ENCODE results near the gene TDRD5.

TDRD5 gene

DNA sequence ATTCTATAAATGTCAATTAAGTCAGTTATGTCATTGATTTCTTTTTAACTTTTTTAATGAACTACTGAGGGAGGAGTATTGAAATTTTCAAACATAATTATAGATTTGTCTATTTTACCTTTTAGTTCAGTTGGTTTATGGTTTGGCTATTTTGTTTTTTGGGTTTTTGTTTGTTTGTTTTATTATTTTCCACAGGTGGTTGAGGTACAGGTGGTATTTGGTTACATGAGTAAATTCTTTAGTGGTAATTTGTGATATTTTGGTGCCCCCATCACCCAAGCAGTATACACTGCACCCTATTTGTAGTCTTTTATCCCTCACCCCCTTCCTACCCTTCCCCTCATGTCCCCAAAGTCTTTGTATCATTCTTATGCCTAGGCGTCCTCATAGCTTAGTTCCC, 9.5 kb downstream of the TDRD5 start:
- H3K4me3 ChIP-seq (replicated peaks in 1 of 2; ENCODE audit: low read depth in 2 of 2, low read length in 2 of 2): no peak overlapping the region
- DNase-seq (ENCODE audit: low read depth in 2 of 2): no peak
- TF ChIP-seq, protein P1, sequence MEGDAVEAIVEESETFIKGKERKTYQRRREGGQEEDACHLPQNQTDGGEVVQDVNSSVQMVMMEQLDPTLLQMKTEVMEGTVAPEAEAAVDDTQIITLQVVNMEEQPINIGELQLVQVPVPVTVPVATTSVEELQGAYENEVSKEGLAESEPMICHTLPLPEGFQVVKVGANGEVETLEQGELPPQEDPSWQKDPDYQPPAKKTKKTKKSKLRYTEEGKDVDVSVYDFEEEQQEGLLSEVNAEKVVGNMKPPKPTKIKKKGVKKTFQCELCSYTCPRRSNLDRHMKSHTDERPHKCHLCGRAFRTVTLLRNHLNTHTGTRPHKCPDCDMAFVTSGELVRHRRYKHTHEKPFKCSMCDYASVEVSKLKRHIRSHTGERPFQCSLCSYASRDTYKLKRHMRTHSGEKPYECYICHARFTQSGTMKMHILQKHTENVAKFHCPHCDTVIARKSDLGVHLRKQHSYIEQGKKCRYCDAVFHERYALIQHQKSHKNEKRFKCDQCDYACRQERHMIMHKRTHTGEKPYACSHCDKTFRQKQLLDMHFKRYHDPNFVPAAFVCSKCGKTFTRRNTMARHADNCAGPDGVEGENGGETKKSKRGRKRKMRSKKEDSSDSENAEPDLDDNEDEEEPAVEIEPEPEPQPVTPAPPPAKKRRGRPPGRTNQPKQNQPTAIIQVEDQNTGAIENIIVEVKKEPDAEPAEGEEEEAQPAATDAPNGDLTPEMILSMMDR (IDR thresholded peaks at IDR 0.05; ENCODE audit: low read depth, low read length): no peak

DNA sequence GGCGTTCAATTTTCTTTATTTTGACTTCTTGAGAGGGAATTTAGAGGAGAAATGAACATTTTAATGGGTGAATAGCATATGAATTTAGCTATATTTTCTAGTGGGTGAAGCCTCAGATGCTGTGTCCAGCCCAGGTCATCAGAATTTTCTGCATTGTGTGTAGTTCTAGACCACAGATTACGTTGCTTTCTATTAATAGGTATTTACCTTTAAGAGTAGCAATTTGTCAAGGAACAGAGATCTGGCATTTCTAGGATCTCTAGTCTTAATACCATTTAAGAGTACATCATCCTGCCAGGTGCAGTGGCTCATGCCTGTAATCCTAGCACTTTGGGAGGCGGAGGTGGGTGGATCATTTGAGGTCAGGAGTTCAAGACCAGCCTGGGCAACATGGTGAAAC, 20.7 kb downstream of the TDRD5 start:
- no peak overlapping the region for H3K4me3 ChIP-seq (replicated peaks in 1 of 2; ENCODE audit: low read depth in 2 of 2, low read length in 2 of 2)
- TF ChIP-seq, protein P1 (IDR thresholded peaks at IDR 0.05; ENCODE audit: low read depth, low read length): no peak
- DNase-seq (ENCODE audit: low read depth in 2 of 2): no peak

DNA sequence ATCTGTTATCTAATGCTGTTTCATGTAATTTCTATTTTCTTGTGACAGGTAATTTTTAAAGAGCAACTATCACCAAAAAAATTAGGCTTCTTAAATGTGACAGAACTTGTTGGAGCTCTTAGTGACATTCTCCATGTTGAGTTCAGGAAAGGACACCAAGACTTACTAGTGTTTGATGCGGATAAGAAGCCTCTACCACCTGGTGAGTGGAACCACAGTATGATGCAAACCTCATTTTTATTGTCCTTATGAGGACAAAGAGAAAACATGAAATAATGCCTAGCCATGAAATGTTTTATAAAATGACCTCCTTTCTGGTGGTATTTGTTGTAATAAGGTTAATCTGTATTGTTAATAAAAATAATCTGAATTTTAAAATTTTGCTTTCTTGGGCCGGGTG, 39.1 kb downstream of the TDRD5 start:
- TF ChIP-seq, protein P1 (IDR thresholded peaks at IDR 0.05; ENCODE audit: low read depth, low read length): no peak
- DNase-seq (ENCODE audit: low read depth in 2 of 2): no peak
- H3K4me3 ChIP-seq (replicated peaks in 1 of 2; ENCODE audit: low read depth in 2 of 2, low read length in 2 of 2): no peak overlapping the region

DNA sequence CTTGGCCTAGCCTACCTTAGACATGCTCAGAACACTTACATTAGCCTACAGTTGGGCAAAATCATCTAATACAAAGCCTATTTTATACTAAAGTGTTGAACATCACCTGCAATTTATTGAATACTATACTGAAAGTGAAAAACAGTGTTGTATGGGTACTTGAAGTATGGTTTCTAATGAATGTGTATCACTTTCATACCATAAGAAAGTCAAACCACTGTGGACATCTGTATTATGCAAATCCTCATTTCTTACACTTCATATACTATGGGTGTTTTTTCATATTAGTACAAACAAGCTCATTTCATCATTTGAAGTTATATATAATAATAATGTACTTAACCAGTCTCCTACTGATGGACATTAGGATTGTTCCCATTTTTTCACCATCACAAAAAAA, 41.2 kb downstream of the TDRD5 start:
- H3K4me3 ChIP-seq (replicated peaks in 1 of 2; ENCODE audit: low read depth in 2 of 2, low read length in 2 of 2): no peak overlapping the region
- TF ChIP-seq, protein P1 (IDR thresholded peaks at IDR 0.05; ENCODE audit: low read depth, low read length): no peak
- DNase-seq (ENCODE audit: low read depth in 2 of 2): no peak

DNA sequence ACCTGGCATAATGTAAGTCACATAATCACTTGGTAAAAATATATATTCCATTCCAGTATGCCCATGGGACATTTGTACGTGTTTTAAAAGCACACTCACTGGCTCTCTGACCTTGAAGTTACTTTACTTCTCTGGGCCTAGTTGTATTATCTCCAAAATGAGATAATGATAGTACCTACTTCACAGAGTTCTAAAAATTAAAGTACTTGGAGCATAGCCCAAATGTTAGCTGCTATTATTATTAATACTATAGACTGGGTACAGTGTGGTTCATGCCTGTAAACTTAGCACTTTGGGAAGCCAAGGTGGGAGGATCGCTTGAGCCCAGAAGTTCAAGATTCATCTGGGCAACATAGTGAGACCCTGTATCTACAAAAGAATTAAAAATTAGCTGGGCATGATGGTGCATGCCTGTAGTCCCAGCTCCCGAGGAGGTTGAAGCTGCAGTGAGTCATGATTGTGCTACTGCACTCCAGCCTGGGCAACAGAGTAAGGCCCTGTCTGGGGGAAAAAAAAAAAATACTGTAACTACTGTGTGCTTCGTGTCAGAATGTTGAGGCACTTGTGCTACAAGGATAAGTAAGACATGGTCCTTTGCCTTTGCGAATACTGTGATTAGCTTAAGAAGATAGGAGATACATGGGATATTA, 45.7 kb downstream of the TDRD5 start:
- TF ChIP-seq, protein P1 (IDR thresholded peaks at IDR 0.05; ENCODE audit: low read depth, low read length): no peak
- DNase-seq (ENCODE audit: low read depth in 2 of 2): peak in 1 of 2 donors; percentile 2
- H3K4me3 ChIP-seq (replicated peaks in 1 of 2; ENCODE audit: low read depth in 2 of 2, low read length in 2 of 2): no peak overlapping the region

DNA sequence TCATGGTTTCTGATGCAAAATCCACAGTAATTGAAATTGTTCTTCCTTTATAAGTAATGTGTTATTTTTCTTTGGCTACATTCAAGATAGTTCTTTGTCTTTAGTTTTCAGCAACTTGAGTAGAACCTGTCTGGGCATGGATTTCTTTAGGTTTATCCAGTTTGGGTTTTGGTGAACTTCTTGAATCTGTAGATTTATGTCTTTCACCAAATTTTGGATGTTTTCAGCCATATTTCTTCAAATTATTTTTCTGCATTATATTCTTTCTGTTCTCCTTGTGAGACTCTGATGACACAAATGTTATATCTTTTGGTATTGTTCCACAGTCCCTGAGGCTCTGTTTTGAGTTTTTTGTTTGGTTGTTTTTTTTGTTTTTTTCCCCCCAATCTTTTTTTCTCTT, 69.4 kb downstream of the TDRD5 start:
- DNase-seq (ENCODE audit: low read depth in 2 of 2): no peak
- H3K4me3 ChIP-seq (replicated peaks in 1 of 2; ENCODE audit: low read depth in 2 of 2, low read length in 2 of 2): no peak overlapping the region
- TF ChIP-seq, protein P1 (IDR thresholded peaks at IDR 0.05; ENCODE audit: low read depth, low read length): no peak

DNA sequence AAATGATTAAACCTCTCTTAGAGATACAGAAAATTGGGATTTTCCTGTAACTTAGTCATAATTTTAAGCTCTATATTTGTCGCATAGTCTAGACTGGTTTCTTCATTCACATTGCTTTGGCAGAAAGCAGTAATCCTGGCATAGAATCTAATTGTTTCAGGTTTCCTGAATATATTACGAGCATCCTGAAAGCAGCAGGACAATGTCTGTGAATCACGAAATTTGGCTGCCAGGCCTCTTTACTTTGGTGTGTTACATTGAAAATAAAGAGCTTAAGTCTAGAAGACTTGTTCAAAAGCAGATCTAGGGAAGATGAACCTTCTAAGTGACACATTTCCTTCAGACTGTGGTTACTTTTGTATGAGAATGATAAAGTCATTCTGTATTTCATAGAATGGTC, 72.2 kb downstream of the TDRD5 start:
- no peak overlapping the region for H3K4me3 ChIP-seq (replicated peaks in 1 of 2; ENCODE audit: low read depth in 2 of 2, low read length in 2 of 2)
- TF ChIP-seq, protein P1 (IDR thresholded peaks at IDR 0.05; ENCODE audit: low read depth, low read length): no peak
- peak in 1 of 2 donors; percentile 71 for DNase-seq (ENCODE audit: low read depth in 2 of 2)

Data from cardiac fibroblast (primary cell).